Gastroesophageal sphincter (tissue), 4 donors: ENCODE results near the gene GPR39. TPM values are rescaled to one million over a fixed set of nuclear protein-coding genes. Genes with fewer than 3 reads are reported as not detected.

ENCODE experiments used
- ATAC-seq: fragments of 150-250 bp; one replicate; pipeline ENCODE4 v1.9.1; 2016; ENCODE audit warnings: mild to moderate bottlenecking, moderate library complexity
- H3K27ac ChIP-seq, 4 donors: fragments of 200-600 bp; sonication (generic) in 3 of 4; 1 replicate in 3 of 4; 2 replicates in 1 of 4; pipeline ENCODE4 v1.5.1; 2016 to 2019
- H3K27me3 ChIP-seq: fragments of 200-600 bp; sonication (generic); one replicate; pipeline ENCODE4 v1.5.1; 2019
- H3K36me3 ChIP-seq, 2 donors: fragments of 200-600 bp; sonication (generic); one replicate each; pipeline ENCODE4 v1.5.1; 2019; ENCODE audit warnings: control low read depth in 1 of 2
- H3K4me1 ChIP-seq, 3 donors: fragments of 200-600 bp; sonication (generic); 1 replicate in 2 of 3; 2 replicates in 1 of 3; pipeline ENCODE4 v1.5.1; 2016 to 2019; ENCODE audit warnings: control low read depth in 2 of 3
- H3K4me3 ChIP-seq, 2 donors: fragments of 200-600 bp; sonication (generic); one replicate each; pipeline ENCODE4 v1.5.1; 2019; ENCODE audit warnings: mild to moderate bottlenecking in 1 of 2, moderate library complexity in 1 of 2
- H3K9me3 ChIP-seq, 3 donors: fragments of 200-600 bp; sonication (generic); one replicate each; pipeline ENCODE4 v1.5.1; 2017 to 2019; ENCODE audit warnings: control low read depth in 2 of 3
- EP300 ChIP-seq: sonication (generic); formaldehyde crosslinking; IDR thresholded peaks from one replicate; pipeline ENCODE4 v1.6.1; 2017; ENCODE audit warnings: antibody characterized with exemption, mild to moderate bottlenecking
- POLR2A ChIP-seq, 2 donors: fragments of 450-650 bp; IDR thresholded peaks; one replicate each; pipeline ENCODE4 v1.6.1; 2017; ENCODE audit warnings: antibody characterized with exemption in 2 of 2, mild to moderate bottlenecking in 2 of 2, moderate library complexity in 1 of 2
- POLR2AphosphoS5 ChIP-seq: sonication (generic); formaldehyde crosslinking; IDR thresholded peaks from one replicate; pipeline ENCODE4 v1.6.1; 2017; ENCODE audit warnings: antibody characterized with exemption
- WGBS, 2 donors: methylation state at CpG; one replicate each; pipeline ENCODE4 v1.1.5; 2018; ENCODE audit warnings: low coverage in 1 of 2; 5-methylcytosine and 5-hydroxymethylcytosine counted together
- small RNA-seq, 4 donors: library from RNA; depleted of rRNA; stranded (forward); fragments of <200 nt; gene quantifications; one replicate each; pipeline ENCODE3, GENCODE V24; 2016
- total RNA-seq, 4 donors: library from RNA; depleted of rRNA; stranded (reverse); fragments of >200 nt; gene quantifications; one replicate each; pipeline ENCODE4 v1.1.0, GENCODE V29; 2016
- TF ChIP-seq, protein P1 (sequence below), 4 experiments: fragments of 200-600 bp in 2 of 4; fragments of 450-650 bp in 2 of 4; sonication (generic) in 1 of 4; IDR thresholded peaks; one replicate each; pipeline ENCODE4 v1.5.1; 2017 to 2019; ENCODE audit warnings: antibody characterized with exemption in 4 of 4, mild to moderate bottlenecking in 2 of 4, moderate library complexity in 2 of 4

GPR39 gene
- total RNA-seq, 4 donors from 2014 or later: 0.46 to 2.6 (median 0.69) TPM; not detected in 1

DNA sequence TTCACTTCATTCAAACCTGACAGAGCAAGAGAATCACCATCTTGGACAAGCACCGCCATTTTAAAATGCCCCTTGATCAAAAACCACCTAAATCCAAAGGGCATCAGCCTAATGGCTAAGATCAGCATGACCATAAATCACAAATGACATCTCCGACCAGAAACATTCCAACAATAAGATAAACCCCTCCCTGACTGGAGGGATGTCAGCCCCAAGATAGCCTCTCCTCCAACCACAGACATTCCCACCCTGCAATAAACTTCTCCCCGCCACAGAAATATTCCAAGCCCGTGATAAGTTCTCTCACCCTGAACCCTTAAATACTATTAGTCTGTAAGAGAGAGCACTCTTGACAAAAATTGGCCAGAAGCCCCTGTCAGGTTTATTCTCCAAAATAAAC is 275.0 kb downstream of the GPR39 start:
- Histone ChIP-seq H3K4me3 (no peak overlapping the region), H3K27ac (no peak overlapping the region), H3K36me3 (no peaks in the 10 kb centered on the region), H3K9me3 (no peaks in the 10 kb centered on the region), H3K4me1 (no peaks in the 10 kb centered on the region), H3K27me3 (no peaks in the 10 kb centered on the region)
- no peak for ATAC-seq
- WGBS, 2 donors: 84 to 90% methylated on average over 4 of the region's 4 CpGs
- no peak for TF ChIP-seq POLR2A (IDR thresholded peaks at IDR 0.05)
- TF ChIP-seq, protein P1, sequence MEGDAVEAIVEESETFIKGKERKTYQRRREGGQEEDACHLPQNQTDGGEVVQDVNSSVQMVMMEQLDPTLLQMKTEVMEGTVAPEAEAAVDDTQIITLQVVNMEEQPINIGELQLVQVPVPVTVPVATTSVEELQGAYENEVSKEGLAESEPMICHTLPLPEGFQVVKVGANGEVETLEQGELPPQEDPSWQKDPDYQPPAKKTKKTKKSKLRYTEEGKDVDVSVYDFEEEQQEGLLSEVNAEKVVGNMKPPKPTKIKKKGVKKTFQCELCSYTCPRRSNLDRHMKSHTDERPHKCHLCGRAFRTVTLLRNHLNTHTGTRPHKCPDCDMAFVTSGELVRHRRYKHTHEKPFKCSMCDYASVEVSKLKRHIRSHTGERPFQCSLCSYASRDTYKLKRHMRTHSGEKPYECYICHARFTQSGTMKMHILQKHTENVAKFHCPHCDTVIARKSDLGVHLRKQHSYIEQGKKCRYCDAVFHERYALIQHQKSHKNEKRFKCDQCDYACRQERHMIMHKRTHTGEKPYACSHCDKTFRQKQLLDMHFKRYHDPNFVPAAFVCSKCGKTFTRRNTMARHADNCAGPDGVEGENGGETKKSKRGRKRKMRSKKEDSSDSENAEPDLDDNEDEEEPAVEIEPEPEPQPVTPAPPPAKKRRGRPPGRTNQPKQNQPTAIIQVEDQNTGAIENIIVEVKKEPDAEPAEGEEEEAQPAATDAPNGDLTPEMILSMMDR (IDR thresholded peaks at IDR 0.05): no peak
- TF ChIP-seq EP300: no peak
- TF ChIP-seq POLR2AphosphoS5: no peak

DNA sequence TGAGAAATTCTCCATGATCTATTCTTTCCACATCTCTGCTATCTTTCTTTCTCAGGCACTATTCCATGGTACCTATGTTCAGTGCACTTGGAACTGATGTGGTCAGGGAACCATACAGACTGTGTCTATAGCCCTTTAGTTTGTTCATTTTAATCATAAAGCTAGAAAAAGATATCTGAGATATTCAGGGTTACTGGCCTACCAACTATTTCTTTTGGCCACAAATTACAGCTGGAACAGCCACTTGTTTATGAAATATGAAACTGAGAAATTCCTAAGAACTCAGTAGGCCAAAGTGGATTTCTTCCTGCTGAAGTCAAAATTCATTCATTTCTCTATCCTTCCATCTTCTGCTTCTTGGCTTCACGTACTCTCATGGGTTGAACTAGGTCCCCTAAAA is 276.2 kb downstream of the GPR39 start:
- Histone ChIP-seq H3K27me3 (no peaks in the 10 kb centered on the region), H3K9me3 (no peaks in the 10 kb centered on the region), H3K4me3 (no peak overlapping the region), H3K36me3 (no peaks in the 10 kb centered on the region), H3K27ac (no peak overlapping the region), H3K4me1 (no peaks in the 10 kb centered on the region)
- TF ChIP-seq POLR2A (IDR thresholded peaks at IDR 0.05) (no peak), EP300 (no peak), POLR2AphosphoS5 (no peak)
- TF ChIP-seq, protein P1 (IDR thresholded peaks at IDR 0.05): no peak
- ATAC-seq: no peak
- 42 to 70% methylated on average over 1 of the region's 1 CpG for WGBS, 2 donors

Small RNAs within 50 kb of the gene (small RNA-seq; reads per million reads assigned to genes)
- gene RNU6-175P: 0 reads per million in 4 donors
